Keratinocyte (primary cell): ENCODE measurements around the gene DNM2. TPM values are rescaled to one million over a fixed set of nuclear protein-coding genes. Genes with fewer than 3 reads are reported as not detected.

Experiments used
- DNase-seq: peaks from one replicate; pipeline ENCODE4 v3.0.0-alpha.2; 2011; ENCODE audit warnings: low read depth, missing footprints, low spot score
- FAIRE-seq: peaks from 2 replicates; lab custom pipeline; 2011; peaks lifted over from hg19 to GRCh38; lab: Jason Lieb, UNC
- H2AFZ ChIP-seq: 2 replicates; pipeline ENCODE4 v1.6.0; 2012; ENCODE audit warnings: low read length, control low read depth, inconsistent platforms; ENCODE audit not compliant: control insufficient read depth
- H3K27ac ChIP-seq: 2 replicates; pipeline ENCODE4 v1.5.1; 2011; ENCODE audit warnings: low read length; ENCODE audit not compliant: control insufficient read depth, insufficient read depth
- H3K27me3 ChIP-seq: 3 replicates; pipeline ENCODE4 v1.6.0; 2011; ENCODE audit warnings: low read length; ENCODE audit not compliant: control insufficient read depth, insufficient read depth; ENCODE audit errors: extremely low read depth
- H3K36me3 ChIP-seq, 2 experiments: 2 replicates in 1 of 2; 3 replicates in 1 of 2; pipeline ENCODE4 v1.5.1; 2011; ENCODE audit warnings: low read length in 2 of 2, mild to moderate bottlenecking in 1 of 2; ENCODE audit not compliant: control insufficient read depth in 2 of 2, insufficient read depth in 2 of 2; ENCODE audit errors: extremely low read depth in 1 of 2
- H3K4me1 ChIP-seq: 3 replicates; pipeline ENCODE4 v1.5.1; 2011; ENCODE audit warnings: low read length; ENCODE audit not compliant: control insufficient read depth, insufficient read depth; ENCODE audit errors: extremely low read depth
- H3K4me2 ChIP-seq: 3 replicates; pipeline ENCODE4 v1.6.0; 2011; ENCODE audit warnings: low read depth, low read length; ENCODE audit not compliant: control insufficient read depth, insufficient read depth; ENCODE audit errors: extremely low read depth
- H3K4me3 ChIP-seq, 3 experiments: fragments of 200-600 bp in 1 of 3; sonication (generic) in 1 of 3; 2 replicates in 2 of 3; 3 replicates in 1 of 3; pipeline ENCODE4 v1.5.1; 2011 to 2016; ENCODE audit warnings: low read length in 3 of 3, mild to moderate bottlenecking in 3 of 3, control low read depth in 2 of 3, inconsistent platforms in 1 of 3, low read depth in 1 of 3, mixed read lengths in 1 of 3, mixed run types in 1 of 3, moderate library complexity in 1 of 3; ENCODE audit not compliant: control insufficient read depth in 2 of 3, insufficient read depth in 2 of 3; ENCODE audit errors: extremely low read depth in 1 of 3
- H3K79me2 ChIP-seq: 2 replicates; pipeline ENCODE4 v1.6.0; 2012; ENCODE audit warnings: low read length; ENCODE audit not compliant: control insufficient read depth, insufficient read depth
- H3K9ac ChIP-seq: 3 replicates; pipeline ENCODE4 v1.6.0; 2011; ENCODE audit warnings: low read length; ENCODE audit not compliant: control insufficient read depth, insufficient read depth; ENCODE audit errors: extremely low read depth
- H3K9me1 ChIP-seq: 3 replicates; pipeline ENCODE4 v1.6.0; 2011; ENCODE audit warnings: low read length; ENCODE audit not compliant: control insufficient read depth, insufficient read depth; ENCODE audit errors: extremely low read depth
- H3K9me3 ChIP-seq: 2 replicates; pipeline ENCODE4 v1.5.1; 2012; ENCODE audit warnings: low read depth, low read length; ENCODE audit not compliant: control insufficient read depth
- H4K20me1 ChIP-seq: 3 replicates; pipeline ENCODE4 v1.6.0; 2011; ENCODE audit warnings: low read length; ENCODE audit not compliant: control insufficient read depth, insufficient read depth; ENCODE audit errors: extremely low read depth
- EZH2 ChIP-seq: IDR thresholded peaks from one replicate; pipeline ENCODE4 v1.6.1; 2012; ENCODE audit warnings: inconsistent platforms, mild to moderate bottlenecking, low read length, moderate library complexity
- dilution Hi-C: fragments of 300-500 bp; cut with MboI; formaldehyde crosslinking; loops from one replicate; pipeline ENCODE4 v1.7.0; 2020; ENCODE audit warnings: low sequenced_read_pairs; ENCODE audit not compliant: extremely low pct_ligation_motif_present
- polyA plus RNA-seq, 5 experiments: library from polyadenylated mRNA; depleted of rRNA in 3 of 5; stranded (reverse) in 3 of 5; stranded (forward) in 1 of 5; unstranded in 1 of 5; fragments of >200 nt; gene quantifications; 1 replicate in 1 of 5; 2 replicates in 3 of 5; 3 replicates in 1 of 5; pipeline versions ENCODE4 v1.2.1 to v1.2.3, GENCODE V29; 2011 to 2012; ENCODE audit warnings: missing spikeins in 2 of 5, low read depth in 1 of 5, low replicate concordance in 1 of 5
- TF ChIP-seq, protein P1 (sequence below), 3 experiments: IDR thresholded peaks in 1 of 3; conservative IDR thresholded peaks in 1 of 3; optimal IDR thresholded peaks in 1 of 3; 2 replicates in 2 of 3; 3 replicates in 1 of 3; pipeline versions ENCODE3 to v1.5.1; 2011; ENCODE audit warnings: low read length in 3 of 3, mild to moderate bottlenecking in 3 of 3, moderate library complexity in 2 of 3, control low read depth in 1 of 3, inconsistent platforms in 1 of 3; ENCODE audit not compliant: insufficient read depth in 2 of 3; ENCODE audit errors: extremely low read depth in 1 of 3

Gene DNM2
- polyA plus RNA-seq, 1 donor (not counting 4 experiments of a cell fraction or from before 2014, with no cell fraction given): 60.1 TPM

DNA sequence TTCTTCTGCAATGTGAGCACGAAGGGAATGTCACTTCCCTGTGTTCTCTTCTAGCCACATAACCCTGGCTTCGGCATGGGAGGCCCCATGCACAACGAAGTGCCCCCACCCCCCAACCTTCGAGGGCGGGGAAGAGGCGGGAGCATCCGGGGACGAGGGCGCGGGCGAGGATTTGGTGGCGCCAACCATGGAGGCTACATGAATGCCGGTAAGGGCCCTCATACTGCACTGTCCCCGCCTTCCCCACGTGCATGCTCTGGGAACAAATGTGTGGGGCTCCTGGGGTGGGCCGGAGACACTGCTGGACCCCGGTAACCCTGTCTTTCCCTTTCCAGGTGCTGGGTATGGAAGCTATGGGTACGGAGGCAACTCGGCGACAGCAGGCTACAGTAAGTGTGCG is 34.3 kb upstream of the DNM2 start:
- FAIRE-seq (no peak), DNase-seq (no peak)
- peaks cover 10% of the 10 kb centered on the region for H4K20me1 ChIP-seq
- H3K4me1 ChIP-seq: peaks cover 3% of the 10 kb centered on the region
- no peak overlapping the region for H2AFZ ChIP-seq
- dilution Hi-C loops: no loop called here
- H3K9me3 ChIP-seq: no peaks in the 10 kb centered on the region
- H3K4me3 ChIP-seq: no peak overlapping the region
- no peaks in the 10 kb centered on the region for H3K27me3 ChIP-seq
- no peak overlapping the region for H3K27ac ChIP-seq
- peaks cover 64 to 71% of the 10 kb centered on the region in 2 experiments for H3K36me3 ChIP-seq
- TF ChIP-seq EZH2: no peak
- TF ChIP-seq, protein P1, sequence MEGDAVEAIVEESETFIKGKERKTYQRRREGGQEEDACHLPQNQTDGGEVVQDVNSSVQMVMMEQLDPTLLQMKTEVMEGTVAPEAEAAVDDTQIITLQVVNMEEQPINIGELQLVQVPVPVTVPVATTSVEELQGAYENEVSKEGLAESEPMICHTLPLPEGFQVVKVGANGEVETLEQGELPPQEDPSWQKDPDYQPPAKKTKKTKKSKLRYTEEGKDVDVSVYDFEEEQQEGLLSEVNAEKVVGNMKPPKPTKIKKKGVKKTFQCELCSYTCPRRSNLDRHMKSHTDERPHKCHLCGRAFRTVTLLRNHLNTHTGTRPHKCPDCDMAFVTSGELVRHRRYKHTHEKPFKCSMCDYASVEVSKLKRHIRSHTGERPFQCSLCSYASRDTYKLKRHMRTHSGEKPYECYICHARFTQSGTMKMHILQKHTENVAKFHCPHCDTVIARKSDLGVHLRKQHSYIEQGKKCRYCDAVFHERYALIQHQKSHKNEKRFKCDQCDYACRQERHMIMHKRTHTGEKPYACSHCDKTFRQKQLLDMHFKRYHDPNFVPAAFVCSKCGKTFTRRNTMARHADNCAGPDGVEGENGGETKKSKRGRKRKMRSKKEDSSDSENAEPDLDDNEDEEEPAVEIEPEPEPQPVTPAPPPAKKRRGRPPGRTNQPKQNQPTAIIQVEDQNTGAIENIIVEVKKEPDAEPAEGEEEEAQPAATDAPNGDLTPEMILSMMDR (optimal IDR thresholded peaks at IDR 0.05 in 1 of 3, IDR thresholded peaks at IDR 0.05 in 1 of 3, conservative IDR thresholded peaks at IDR 0.05 in 1 of 3; ENCODE audit: extremely low read depth in 1 of 3, insufficient read depth in 2 of 3, low read length in 3 of 3): no peak
- no peak overlapping the region for H3K4me2 ChIP-seq
- H3K9ac ChIP-seq: no peak overlapping the region
- H3K79me2 ChIP-seq: peaks cover 46% of the 10 kb centered on the region
- H3K9me1 ChIP-seq: no peaks in the 10 kb centered on the region

DNA sequence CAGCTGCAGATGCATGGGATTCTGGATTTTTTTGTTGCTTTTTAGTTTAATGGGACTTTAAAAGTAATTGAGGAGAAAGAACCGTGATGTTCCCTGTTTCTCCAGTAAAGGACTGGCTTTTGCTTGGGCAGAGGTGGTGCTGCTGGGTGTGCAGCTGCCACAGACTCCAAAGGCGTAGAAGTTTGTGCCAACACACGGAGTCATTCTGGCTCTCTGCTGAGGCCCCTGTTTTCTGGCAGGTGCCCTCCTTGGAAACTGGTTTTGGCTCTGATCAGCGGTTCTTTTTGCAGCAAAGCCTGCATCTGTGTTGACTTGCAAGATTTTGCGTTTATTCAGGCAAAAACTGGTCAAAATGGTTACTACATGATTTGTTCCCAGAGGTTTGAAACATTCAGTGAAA is 32.7 kb upstream of the DNM2 start:
- H4K20me1 ChIP-seq: peaks cover 13% of the 10 kb centered on the region
- FAIRE-seq: no peak

More for the DNA sequence above, 32.7 kb upstream of the DNM2 start:
- Histone ChIP-seq H3K4me2 (no peak overlapping the region), H3K9me3 (no peaks in the 10 kb centered on the region), H3K36me3 (peaks cover 65 to 72% of the 10 kb centered on the region in 2 experiments), H3K79me2 (peaks cover 37% of the 10 kb centered on the region), H3K4me1 (peaks cover 3% of the 10 kb centered on the region), H3K9me1 (no peaks in the 10 kb centered on the region), H3K27me3 (no peaks in the 10 kb centered on the region), H3K27ac (no peak overlapping the region), H2AFZ (no peak overlapping the region), H3K4me3 (no peak overlapping the region), H3K9ac (no peak overlapping the region)
- no peak for DNase-seq
- dilution Hi-C loops: no loop called here
- TF ChIP-seq EZH2: no peak
- TF ChIP-seq, protein P1 (optimal IDR thresholded peaks at IDR 0.05 in 1 of 3, IDR thresholded peaks at IDR 0.05 in 1 of 3, conservative IDR thresholded peaks at IDR 0.05 in 1 of 3; ENCODE audit: extremely low read depth in 1 of 3, insufficient read depth in 2 of 3, low read length in 3 of 3): no peak
